ENCODE data around the gene SHISAL1. TPM values are rescaled to one million over a fixed set of nuclear protein-coding genes. Genes with fewer than 3 reads are reported as not detected.

Gene SHISAL1
- 6.8 and 8.7 TPM in 2 replicates for total RNA-seq (2014; rRNA removed; shearing (Covaris generic))

DNA sequence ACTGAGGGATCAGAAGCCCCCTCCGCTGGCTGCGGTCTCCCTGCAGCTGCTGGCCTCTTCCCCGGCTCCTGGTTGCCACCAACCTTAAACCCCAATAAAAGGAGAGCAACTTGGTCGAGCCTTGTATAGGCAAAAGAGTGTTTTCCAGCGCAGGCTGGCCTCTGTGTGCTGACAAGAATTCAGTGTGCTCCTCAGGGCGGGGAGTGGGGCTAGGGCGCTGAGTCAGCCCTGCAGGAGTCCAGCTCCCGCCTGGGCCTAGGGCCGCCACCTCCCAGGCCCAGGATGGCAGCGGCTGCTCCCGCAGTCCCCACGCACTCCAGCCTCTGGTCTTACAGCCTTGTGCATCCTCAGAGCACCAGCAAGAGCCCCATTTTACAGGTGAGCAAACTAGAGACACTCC is at the start of gene SHISAL1:
SHISAL1 (minus strand) TSS at position 186 of the 400 bp plus-strand sequence. CDS start 12,006 bp downstream, outside the sequence.
- peak; percentile 83 for DNase-seq (ENCODE audit: low read depth)

- DNase-seq (ENCODE audit: low read depth), result no peak
Observed at GRCh38 chr22:44361391-44362126, 48.8 kb upstream of the SHISAL1 start.

DNA sequence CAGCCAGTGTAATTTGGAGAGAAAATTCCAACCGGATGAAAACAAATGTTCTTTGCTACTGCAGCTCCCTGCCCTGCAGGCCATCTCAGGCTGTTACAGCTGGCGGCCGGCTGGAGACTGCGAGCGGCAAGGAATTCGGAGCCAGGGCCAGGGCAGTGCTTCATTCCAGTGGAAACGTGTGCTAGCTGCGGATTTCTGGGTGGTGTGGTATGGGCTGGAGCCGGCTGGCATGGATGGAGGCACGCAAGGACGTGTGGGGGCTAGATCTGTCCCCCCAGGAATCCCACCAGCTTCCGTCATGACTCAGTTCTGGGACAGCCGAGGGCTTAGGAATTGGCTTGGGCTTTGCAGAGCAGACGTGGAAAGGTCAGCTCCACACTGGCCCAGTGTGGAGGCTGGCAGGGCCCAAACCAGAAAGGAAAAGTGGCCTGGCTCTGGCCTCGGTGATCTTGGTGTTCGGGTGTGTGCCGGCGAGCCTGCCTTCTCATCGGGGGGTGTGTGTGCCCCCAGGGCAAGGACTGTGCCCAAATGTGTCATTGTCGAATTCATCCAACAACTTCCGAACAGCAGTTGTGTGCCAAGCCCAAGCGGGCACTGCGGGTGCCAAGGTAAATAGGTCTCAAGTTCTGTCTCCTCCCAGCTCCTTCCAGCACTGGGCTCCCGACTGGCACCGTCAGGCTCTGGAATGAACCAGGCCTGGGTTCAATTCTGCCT is 48.1 kb upstream of the SHISAL1 start:
- peak; percentile 94 for DNase-seq (ENCODE audit: low read depth)

- no peak for DNase-seq (ENCODE audit: low read depth)
Observed at GRCh38 chr22:44360306-44360667, 47.5 kb upstream of the SHISAL1 start.

GRCh38 chr22:44359496-44360110 is 46.9 kb upstream of the SHISAL1 start:
- DNase-seq (ENCODE audit: low read depth), result no peak

DNA sequence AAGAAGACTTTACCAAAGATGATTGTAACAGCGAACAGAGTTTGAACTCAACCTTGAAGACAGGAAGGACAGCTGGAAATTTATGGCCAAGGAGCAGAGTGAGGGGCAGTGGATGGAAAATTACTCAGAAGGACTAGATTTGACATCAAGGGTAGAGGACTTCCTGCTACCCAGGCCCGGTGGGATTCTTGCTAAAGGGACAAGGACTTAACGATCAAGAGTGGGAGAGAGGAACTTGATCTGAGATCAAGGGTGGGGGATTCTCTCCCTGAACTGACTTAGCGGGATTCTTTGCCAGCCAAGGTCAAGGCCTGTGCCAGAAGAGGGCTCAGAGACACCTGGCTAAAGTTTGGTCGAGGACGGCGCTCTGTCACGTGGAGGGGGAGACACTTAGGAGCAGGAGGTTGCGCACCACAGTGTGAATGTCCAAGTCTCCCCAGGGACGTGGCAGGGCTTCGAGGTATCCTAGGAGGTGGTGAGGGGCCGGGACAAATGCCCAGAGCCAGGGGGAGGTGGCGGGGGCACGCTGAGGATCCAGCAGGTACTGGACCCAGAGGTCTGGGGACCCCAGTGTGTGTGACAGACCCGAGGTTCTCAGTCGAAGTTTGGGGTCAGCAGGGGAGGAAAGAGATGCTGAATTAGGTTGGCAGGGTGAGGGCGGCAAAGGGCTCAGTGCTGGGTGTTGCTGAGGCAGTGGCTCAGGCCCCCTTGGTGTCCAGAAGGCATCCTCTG is 46.1 kb upstream of the SHISAL1 start:
- DNase-seq (ENCODE audit: low read depth), result no peak

DNA sequence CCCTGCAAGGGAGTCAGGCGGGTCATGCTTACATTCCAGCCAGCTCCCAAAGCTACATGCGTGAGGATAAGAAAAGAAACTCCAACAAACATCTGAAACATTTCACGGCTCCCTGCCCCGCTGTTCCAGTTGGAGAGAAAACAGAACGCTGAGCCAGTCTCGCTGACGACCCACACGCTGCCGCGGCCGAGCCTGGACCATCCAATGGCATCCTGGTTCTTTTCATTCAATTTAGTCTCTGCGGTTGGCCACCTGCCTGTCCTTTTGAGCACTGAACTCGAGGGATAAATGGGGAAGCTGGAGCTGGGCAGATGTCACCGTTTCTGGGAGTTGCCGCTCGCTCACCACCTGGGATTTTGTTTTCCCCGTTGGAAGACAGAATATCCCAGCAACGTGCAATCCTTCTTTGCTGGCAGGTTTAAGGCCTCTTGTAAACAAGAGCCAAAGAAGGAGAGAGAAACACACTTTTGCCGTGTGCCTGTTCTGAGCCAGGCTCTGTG is 45.3 kb upstream of the SHISAL1 start:
- no peak for DNase-seq (ENCODE audit: low read depth)

- DNase-seq (ENCODE audit: low read depth), result peak; percentile 39
Observed at GRCh38 chr22:44357296-44357965, 44.7 kb upstream of the SHISAL1 start.

- DNase-seq (ENCODE audit: low read depth), result no peak
Observed at GRCh38 chr22:44355716-44356070, 42.9 kb upstream of the SHISAL1 start.

- DNase-seq (ENCODE audit: low read depth), result no peak
Observed at GRCh38 chr22:44354288-44354687, 41.5 kb upstream of the SHISAL1 start.

DNA sequence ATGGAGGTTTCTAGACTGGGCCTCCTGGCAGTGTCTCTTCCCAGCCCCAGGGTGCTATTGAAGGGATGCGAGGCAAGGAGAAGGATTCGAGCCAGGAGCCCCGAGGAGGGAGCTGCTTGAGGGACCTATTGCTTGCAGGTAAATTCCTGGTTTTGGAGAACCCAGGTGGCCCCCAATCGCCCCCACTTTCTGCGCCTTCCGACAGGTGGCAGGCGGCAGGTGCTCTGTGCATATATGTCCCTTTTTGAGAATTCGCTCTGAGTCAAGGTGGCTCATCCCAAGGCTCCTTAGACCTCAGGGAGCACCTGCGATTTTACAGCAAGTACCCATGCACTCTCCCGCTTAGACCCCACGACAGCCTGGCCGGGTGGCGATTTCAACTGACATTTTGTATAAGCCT is 40.3 kb upstream of the SHISAL1 start:
- DNase-seq (ENCODE audit: low read depth), result no peak

- DNase-seq (ENCODE audit: low read depth), result no peak
Observed at GRCh38 chr22:44352378-44353035, 39.8 kb upstream of the SHISAL1 start.

GRCh38 chr22:44351685-44352377 is 39.1 kb upstream of the SHISAL1 start:
- peak; percentile 91 for DNase-seq (ENCODE audit: low read depth)

GRCh38 chr22:44351037-44351436 is 38.3 kb upstream of the SHISAL1 start:
- no peak for DNase-seq (ENCODE audit: low read depth)

DNA sequence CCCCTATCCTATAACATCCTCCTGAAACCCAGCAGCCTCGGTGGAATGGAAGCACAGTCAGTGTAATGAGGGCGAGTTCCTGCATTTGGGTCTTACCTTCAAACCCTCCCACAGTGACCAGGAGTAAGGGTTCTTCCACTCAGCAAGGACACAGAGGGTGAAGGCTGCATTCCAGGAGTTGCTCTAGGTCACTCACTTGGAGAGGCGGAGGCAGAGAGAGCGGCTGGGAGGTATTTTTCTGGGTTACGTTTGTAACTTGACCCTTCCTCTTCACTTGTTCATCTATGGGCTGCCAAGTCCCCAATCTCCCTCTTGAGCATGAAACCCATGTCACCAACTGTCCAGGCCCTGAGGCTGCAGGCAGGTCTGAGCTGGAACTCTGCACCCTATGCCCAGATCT is 36.8 kb upstream of the SHISAL1 start:
- no peak for DNase-seq (ENCODE audit: low read depth)

GRCh38 chr22:44348971-44349560 is 36.3 kb upstream of the SHISAL1 start:
- DNase-seq (ENCODE audit: low read depth), result no peak

DNA sequence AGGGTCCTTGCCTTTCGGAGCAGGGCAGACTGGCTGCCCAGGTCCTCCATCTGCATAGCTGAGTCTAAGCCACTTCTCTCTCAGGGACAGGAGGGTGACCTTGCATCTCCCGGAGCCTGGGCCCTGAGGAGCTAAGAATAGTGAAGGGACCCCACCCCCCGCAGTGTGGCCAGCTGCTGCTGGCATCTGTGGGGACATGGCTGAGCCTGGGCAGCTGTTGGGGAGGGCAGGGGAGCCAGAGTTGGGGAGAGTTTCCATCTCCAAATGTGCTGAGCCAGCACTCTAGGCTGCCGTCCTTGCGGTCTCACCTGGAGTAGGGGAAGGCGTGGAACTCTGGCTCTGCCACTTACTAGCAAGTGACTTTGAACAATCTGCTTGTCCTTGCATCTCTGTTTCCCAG is 34.8 kb upstream of the SHISAL1 start:
- no peak for DNase-seq (ENCODE audit: low read depth)

DNA sequence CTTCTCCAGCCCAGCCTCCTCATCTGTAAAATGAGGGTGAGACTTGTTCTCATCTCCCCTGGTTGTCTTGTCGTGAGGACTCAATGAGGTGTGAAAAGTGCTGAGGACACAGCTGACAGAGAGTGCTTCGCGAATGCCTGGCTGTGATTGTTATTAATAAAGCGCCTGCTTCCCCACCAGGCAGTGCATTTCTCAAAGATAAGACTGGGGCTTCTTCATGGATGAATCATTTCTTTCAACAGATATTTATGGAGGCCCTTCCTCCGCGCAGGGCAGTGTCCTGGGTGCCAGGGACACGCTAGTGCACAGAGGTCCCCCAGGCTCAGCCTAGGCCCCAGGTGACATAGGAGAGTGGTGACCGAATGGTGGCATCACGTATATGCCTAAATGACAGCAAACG is 34.3 kb upstream of the SHISAL1 start:
- DNase-seq (ENCODE audit: low read depth), result no peak

- DNase-seq (ENCODE audit: low read depth), result no peak
Observed at GRCh38 chr22:44345872-44346271, 33.1 kb upstream of the SHISAL1 start.

DNA sequence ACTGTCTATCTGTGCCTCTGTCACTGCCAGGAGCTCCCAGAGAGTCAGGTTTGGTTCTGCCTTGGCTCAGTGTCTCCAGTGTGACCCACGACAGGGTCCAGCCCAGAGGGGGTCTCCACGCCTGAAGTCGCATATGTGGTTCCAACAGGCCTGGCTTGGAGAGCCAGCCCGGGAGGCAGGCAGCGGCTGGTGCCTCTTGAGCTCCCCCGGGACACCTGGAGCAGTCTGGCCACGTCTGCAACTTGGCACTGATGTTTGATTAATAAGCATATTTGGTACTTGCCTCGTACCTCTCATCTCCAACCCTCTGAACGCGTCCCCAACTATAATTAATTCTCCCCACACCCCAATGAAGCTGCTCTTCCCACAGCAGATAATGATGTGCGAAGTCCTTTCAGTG is 31.7 kb upstream of the SHISAL1 start:
- DNase-seq (ENCODE audit: low read depth), result no peak
